NCI-H1105 (cell line): Measurements from ENCODE around the gene PRR33.
"Not testable (repeated sequence)": the region's sequence is repeated elsewhere in the genome, so short reads cannot be mapped to it uniquely, and the experiment has no call there.

ENCODE experiments used
- DNase-seq: peaks from one replicate; lab custom pipeline; 2025; lab: John Stamatoyannopoulos, UW

The PRR33 gene

GRCh38 chr11:1888811-1889210 is 2.9 kb downstream of the PRR33 start:
- DNase-seq: no peak

GRCh38 chr11:1888347-1888753 is 3.3 kb downstream of the PRR33 start:
- no peak for DNase-seq

DNA sequence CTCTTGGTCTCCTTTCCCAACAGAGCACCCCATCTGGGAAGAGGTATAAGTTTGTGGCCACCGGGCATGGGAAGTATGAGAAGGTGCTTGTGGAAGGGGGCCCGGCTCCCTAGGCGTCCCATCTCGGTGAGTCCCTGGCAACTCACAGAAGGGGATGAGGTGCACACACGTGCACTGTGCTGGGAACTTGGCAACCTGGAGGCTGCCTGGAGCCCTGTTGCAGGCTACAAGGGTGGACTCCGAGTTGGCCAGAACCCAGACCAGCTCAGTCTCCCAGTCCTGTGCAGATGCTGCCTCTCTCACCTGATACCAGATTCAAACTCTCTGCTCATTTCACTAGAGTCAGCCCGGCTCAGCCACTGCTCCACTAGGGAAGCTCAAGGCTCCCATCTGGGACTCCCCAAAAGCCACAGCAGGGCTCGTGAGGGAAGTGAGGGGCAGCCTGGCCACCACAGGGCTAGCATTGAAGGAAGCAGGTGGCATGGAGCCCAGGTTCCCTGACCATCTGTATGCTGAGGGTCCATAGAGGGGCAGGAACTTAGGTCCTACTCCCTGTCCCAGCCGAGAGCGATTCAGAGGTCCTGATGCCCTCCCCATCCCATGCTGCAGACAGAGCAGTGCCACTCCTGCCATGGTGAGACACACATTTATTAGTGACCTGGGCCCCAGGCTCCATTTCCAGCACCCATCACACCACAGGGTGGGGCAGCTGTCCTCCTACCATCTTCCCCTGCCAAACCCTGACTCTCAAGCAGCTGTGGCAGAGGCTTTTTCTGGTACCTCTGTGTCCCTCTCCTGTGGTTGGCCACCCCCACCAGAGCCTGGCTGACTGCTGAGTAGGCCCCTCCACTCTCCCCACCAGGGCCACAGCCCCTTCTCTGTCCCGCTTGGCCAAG is 4.0 kb downstream of the PRR33 start:
- no peak for DNase-seq

- DNase-seq: not testable (repeated sequence)
Observed at GRCh38 chr11:1886551-1886950, 5.1 kb downstream of the PRR33 start.

- DNase-seq: no peak
Observed at GRCh38 chr11:1884303-1884700, 7.4 kb downstream of the PRR33 start.

- no peak for DNase-seq
Observed at GRCh38 chr11:1883346-1884302, 8.1 kb downstream of the PRR33 start.

DNA sequence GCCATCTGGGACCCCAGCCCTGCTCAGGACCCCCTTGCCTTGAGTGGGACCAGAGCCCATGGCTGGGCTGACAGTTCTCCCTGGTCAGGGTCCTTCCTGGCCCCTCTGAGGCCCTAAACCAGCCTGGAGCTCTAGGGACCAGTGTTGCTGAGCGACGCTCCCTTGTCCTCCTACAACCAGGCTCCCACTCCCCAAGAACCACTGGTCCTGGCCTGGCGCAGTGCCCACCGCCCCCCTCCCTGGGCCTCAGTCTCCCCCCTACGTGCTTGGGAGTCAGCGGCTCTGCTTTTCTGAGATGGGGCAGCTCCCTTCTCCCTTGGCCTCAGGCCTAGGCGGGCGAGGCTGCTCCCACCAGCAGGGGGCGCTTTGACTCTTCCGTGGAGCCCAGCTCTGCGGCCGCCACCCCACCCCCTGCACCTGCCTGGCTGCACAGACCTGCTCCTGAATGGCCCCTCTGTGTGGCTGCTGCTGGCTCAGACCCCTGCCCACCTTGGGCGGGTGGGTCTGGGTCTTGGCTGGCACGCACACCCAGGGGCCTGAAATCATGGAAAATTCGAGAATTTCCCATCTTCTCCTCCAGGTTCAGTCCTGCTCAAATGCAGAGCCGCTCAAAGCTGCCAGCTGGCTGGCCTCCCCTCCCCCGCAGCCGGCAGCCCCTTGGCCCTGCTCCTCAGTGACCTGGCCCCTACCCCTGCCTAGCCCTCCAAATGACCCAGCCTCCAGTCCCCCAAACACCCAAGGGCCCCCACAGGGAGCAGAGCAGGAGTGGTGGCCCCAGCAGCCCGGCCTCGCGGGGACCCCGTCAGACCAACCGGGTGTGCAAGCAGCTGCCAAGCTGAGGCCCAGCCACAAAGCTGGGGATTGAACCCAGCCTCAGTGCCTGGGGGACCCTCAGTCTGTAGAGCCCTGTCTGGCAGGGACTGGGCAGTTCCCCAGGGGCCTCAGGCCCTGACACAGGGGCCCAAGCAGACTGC is 9.1 kb downstream of the PRR33 start:
- peak; percentile 79 for DNase-seq

DNA sequence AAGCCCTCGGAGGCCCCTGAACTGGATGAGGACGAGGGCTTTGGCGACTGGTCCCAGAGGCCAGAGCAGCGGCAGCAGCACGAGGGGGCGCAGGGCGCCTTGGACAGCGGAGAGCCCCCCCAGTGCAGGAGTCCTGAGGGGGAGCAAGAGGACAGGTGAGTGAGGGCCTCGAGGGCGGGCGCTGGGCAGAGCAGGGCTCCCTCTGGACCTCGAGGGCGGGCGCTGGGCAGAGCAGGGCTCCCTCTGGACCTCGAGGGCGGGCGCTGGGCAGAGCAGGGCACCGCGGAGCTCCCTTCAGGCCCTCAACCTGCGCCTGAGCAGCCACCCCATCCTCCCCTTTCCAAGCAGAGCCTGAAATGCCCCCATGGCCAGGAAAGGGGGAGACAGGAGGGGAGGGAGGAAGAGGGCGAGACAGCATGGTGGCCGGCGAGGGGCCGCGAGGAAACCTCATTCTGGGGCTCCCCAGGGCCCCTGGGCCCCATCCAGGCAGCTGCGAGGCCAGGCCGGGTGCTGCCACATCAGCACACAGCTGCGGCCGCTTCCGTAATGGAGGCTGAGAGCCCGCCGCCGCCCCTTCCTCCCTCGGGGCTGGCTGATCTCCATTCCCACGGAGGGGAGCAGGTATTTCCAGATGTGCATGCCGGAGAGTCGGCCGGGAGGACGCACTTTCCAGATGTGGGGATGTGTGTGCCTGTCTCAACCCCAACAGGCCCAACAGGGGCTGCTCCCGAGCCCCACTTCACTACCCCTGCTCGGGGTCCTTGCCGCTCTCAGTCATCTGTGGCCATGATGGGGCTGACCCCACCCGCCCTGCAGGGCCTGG is 10.0 kb downstream of the PRR33 start:
- DNase-seq: no peak

DNA sequence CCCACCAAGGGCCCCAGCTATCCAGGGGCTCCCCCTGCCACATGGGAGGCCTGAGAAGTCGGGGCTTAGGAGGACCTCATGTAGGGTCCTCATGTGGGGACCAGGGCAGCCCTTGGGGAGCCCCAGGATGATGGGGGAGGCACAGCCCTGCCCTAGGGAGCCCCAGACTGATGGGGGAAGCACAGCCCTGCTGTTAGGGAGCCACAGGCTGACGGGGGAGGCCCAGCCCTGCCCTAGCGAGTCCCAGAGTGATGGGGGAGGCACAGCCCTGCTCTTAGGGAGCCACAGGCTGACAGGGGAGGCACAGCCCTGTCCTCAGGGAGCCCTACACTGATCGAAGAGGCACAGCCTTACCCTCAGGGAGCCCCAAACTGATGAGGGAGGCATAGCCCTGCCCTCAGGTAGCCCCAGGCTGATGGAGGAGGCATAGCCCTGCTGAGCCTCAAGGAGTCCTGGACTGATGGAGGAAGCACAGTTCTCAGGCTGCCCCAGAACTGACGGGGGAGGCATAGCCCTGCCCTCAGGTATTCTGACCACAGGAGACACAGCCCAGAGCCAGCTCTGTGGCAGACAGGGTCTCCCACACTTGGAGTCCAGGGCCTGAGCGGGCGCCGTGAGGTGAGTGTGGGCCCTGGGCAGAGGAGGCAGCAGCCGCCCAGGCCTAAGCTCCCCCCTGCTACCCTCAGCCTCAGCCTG is 10.8 kb downstream of the PRR33 start:
- DNase-seq: no peak

- DNase-seq: no peak
Observed at GRCh38 chr11:1879941-1880720, 11.6 kb downstream of the PRR33 start.

DNA sequence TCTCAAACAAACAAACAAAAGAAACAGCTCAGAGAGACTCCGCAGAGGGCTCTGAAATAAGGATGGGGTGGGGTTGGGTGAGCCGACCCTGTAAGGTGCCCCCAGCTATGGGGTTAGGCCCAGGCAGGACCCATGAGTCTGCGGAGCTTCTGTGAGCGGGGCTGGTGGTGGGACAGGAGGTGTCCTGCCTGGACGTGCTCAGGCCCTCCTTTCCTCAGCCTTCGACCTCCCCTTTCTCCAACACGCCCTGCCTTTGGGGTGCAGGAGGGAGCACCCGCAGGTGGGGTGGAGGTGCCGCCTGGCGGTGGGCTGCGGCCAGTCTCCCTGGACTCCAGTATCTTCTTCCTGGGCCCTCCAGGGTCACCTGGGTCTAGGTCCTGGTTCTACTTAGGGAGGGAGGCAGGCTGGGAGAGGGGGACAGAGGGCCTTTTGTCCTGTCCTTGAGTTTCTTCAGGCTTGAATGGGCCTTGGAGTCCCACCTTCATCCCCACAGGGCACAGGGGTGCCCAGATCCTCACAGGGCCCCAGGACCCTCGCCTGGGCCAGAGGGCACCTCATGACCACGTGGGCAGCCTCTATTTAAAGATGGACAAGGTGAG is 12.3 kb downstream of the PRR33 start:
- DNase-seq: no peak

GRCh38 chr11:1878137-1879031 is 13.3 kb downstream of the PRR33 start:
- no peak for DNase-seq

GRCh38 chr11:1877211-1878136 is 14.2 kb downstream of the PRR33 start:
- peak; percentile 69 for DNase-seq

GRCh38 chr11:1876361-1877063 is 15.2 kb downstream of the PRR33 start:
- peak; percentile 10 for DNase-seq

GRCh38 chr11:1875851-1876301 is 15.8 kb downstream of the PRR33 start:
- DNase-seq: peak; percentile 60
